ENCODE data around the gene HSF5.
A peak's percentile ranks its signal among the peaks of the same experiment; 100 is the strongest.

Gene HSF5

DNA sequence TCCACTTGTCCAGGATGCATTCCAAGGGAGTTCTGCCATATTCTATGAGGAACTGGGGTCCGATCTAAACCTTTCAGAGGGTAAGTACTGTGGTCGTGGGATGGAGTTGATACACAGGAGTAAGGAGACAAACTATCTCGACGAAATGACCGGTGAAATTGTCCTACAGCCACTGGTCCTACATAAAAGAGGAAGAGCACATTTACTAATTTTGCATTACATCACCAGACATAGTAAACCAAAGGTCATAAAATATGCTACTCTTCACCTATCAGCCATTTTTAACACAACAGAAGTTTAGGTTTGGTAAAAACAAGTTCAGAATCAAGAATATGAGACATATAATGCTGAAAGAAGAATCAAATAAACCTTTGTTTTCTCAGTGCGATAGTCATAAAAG lies 8.1 kb downstream of the HSF5 start:
- no peak for DNase-seq

DNA sequence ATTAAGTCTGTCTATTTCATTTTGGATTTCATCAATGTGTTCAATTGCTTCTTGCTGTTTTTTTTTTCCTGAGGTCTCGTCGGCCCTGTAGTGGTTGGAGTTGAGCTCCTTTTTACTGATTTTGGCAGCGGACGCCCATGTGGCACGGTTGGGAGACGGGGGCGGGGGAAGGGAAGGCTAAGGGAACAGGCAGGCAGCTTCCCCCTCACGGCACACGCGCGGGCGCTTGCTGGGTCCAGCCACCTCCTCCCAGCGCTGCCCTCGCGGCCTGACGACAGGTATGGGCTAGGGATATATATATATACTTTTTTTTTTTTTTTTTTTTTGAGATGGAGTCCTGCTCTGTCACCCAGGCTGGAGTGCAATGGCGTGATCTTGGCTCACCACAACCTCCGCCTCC lies 11.4 kb downstream of the HSF5 start:
- DNase-seq, result no peak

DNA sequence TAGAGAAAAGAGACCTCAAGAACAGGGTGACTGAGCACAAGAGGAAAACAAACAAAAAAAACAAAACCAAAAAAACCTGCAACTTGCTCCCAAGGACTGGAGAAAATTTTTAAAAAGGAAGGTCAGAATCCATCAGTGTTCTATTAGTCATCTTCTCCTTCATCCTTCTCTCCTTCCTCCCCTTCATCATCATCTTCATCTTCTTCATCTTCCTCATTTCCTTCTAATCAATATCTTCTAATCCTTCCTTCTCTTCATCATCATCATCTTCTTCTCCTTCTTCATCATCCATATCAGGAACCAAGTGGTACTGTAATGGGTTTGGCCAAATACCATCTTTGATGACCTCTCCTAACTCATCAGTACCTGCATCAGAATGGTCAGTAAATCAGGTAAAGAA lies 12.2 kb downstream of the HSF5 start:
- no peak for DNase-seq

DNA sequence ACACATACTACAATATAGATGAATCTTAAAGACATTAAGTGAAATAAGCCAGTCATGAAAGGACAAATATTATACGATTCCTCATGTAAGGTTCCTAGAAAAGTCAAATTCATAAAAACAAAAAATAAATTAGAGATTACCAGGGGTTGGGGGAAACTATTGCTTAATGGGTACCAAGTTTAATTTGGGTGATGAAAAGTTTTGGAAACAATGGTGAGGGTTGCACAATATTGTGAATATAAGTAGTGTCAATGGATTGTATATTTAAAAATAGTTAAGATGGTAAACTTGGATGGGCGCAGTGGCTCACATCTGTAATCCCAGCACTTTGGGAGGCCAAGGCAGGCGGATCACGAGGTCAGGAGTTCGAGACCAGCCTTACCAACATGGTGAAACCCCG lies 17.9 kb downstream of the HSF5 start:
- DNase-seq, result no peak

DNA sequence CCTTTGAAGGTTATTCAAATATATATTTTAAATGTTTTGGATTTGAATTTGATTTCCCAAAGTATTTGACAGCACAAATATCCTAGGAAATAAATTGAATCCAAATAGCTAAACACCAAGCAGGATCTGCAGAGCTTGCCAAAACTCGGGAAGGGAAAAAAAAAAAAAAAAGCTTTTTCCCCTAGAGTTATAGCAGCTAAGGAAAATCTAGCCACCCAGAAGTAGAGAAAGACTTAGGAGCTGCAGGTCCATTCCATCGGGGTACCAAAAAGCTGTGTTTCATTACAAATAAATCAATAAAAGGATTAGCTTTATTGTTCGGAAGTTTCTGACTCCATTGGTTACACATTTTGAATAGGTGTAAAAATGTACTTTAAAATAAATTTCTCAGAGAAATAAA lies 19.3 kb downstream of the HSF5 start:
- DNase-seq, result no peak

DNA sequence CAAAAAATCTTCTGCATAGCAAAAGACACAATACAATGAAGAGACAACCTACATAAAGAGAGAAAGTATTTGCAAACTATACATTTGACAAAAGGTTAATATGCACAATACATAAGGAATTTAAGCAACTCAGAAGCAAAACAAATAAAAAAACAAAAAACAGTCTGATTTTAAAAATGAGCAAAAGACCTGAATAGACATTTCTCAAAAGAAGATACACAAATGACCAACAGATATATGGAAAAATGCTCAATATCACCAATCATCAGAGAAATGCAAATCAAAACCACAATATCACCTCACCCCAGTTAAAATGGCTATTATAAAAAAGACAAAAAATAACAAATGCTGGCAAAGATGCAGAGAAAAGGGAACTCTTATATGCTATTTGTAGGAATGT lies 32.7 kb downstream of the HSF5 start:
- DNase-seq, result no peak

DNA sequence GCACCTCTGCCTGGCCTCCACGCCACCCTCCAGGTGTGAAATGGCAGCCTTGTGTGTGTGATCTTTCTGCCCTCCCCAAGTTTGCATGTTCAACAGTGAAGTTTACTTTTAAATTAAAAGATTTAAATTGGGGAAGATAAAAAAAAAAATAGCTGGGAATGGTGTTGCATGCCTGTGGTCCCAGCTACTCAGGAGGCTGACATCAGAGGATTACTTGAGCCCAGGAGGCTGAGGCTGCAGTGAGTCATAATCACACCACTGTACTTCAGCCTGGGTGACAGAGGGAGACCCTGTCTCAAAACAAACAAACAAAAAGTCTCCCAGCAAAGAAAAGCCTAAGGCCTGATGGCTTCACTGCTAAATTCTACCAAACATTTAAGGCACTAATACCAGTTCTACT lies 35.5 kb downstream of the HSF5 start:
- DNase-seq, result no peak

DNA sequence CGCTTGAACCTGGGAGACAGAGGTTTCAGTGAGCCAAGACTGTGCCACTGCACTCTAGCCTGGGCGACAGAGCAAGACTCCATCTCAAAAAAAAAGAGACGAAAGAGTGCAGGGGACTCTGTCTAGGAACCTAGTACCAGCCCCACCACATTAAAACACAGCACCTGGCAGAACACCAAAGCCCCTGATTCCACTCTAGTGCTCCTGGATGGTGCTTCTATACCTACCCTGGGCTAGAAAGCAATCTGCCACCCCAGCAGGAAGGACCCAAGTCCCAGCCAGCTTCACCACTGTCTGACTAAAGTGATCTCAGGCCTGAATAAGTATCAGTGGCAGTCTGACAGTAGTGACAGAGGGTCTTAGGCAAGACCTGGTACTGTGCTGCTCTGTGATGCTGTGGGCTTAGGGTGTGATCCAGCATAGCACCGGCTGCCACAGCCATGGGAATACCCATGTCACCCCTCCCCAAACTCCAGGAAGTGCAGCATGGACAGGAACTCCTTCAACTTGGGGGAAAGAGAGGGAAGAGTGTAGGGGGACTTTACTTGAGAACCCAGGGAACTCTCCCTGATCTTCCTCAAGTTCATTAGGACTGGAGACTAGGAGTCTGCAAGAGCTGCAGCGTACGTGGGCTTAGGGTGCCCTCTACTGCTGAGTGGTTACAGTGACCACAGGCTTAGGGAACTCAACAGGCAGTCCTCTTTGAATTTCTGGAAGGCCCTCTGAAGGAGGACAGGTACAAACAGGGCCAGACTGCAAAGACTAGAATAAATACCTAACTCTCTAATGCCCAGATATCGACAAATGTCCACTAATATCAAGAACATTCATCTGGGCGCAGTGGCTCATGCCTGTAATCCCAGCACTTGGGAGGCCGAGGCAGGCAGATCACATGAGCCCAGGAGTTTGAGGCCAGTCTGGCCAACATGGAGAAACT lies 40.9 kb downstream of the HSF5 start:
- DNase-seq, result peak; percentile 33

DNA sequence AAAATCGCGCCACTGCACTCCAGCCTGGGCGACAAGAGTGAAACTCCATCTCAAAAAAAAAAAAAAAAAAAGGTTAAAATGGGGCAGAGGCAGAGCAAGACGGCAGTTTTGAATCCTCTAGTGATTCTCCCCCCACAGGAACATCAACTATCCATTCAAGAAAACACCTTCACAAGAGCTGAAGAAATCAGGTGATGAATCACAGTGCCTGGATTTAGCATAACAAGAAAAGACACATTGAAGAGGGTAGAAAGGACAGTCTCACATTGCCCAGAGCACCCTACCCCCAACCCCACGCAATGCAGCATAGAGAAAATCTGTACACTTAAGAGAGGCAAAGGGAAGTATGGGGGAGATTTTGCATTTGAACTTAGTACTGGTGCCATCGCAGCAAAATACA lies 42.1 kb downstream of the HSF5 start:
- DNase-seq, result no peak

DNA sequence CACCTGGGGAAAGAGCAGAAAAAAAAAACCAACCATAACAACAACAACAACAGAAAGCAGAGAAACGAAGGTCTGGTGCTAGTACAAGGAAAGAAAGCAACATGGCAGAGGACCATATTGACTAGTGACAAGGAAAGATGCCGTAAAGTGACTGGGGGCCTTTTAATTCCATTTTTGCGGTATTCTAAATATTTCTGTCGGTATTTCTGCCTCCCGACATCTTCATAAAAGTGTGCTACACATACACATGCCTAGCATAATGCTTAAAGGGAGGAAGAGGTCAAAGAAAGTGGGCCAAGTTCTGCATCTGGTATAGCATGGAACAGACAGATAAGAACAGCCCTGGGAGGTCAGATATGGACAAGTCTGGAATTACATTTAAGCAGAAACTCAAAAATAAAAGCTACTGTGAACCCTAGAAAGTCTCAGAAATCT lies 51.4 kb downstream of the HSF5 start:
- DNase-seq, result no peak

DNA sequence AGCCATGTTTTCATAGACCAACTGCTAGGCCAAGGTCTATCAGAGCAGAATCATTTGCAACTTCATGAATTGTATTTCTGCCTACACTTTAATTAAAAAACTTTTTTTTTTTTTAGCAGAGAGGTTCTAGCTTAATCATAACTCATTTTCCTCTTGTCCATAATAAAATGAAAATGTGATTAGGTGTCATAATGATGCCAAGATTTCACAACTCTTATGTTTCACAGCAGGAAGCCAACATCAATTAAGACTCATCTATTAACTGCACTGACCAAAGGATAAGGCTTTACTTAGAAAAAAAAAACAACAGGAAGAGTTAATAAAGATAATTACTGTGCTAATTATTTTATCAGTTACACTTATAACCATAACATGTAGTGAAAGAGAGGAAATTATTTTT lies 52.0 kb downstream of the HSF5 start:
- DNase-seq, result no peak

DNA sequence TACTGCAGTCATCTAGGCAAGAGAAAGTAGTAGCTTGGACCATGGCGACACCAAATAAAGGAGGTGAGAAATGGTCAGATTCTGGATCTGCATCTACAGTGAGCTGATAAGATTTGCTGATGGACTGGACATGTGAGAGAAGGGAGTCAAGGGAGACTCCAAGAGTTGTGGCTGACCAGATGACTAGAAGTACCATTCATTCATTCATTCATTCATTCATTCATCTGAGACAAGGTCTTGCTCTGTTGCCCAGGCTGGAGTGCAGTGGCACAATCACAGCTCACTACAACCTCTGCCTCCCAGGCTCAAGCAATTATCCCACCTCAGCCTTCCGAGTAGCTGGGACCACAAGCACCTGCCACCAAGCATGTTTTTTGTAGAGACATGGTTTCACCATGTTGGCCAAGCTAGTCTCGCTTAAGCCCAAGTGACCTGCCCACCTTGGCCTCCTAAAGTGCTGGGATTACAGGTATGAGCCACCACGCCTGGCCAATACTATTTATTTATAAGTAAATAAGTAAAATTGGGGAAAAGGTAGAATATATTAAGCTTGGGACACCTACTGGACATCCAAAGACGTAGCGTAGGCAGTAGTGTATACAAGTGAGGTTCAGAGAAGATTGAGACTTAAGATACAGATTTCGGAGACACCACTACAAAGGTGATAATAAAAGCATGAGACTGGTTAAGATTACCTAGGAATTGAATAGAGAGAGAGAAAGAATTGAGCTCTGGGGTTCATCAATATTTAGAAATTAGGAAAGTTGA lies 55.2 kb downstream of the HSF5 start:
- no peak for DNase-seq

DNA sequence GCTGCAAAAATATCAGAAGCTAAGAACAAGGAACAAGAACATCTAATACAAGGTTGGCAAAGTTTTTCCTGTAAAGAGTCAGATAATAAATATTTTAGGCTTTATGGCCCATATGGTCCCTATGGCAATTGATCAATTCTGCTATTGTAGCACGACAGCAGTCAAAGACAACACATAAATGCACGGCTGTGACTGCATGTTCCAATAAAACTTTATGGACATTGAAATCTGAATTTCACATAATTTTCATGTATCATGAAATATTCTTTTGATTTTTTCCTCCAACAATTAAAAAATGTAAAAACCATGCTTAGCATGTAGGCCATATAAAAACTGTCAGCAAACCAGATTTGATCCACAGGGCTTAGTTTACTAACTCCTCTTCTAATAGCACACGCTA lies 60.4 kb downstream of the HSF5 start:
- no peak for DNase-seq

DNA sequence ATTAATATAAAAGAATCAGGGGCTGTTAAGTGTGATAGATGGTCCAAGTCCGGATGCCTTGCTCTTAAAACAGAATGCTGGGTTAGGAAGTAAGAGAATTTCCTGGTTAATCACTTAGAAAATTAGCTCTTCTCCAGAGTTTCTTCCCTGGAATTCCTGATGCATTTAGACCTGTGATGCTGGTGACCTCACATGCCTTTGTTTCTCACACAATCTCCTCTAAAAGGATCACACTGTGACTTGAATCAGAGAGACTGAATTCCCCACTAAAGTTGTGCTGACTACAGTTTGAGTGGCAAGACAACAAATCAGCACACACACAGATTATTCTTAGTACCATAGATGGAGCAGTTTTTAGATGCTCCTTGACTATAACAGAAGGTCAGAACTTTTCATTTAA lies 66.5 kb downstream of the HSF5 start:
- DNase-seq, result no peak

DNA sequence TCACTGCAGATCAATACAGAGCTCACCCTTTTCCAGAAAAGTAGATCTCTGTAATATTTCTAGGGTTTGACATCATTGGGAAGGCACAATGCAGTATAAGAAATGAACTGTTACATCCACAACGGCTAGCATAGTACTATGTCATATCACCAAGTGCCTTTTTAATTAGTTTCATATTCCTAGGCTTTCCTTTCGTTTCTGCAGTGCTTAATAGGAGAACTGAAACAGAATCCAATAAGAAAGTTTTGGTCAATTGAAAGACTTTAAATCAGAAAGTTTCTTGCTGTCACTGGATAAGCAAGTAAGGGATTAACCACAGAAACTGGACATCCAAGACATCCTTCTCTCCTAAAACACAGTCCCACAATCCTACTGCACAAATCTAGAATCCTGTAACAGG lies 67.4 kb downstream of the HSF5 start:
- no peak for DNase-seq

DNA sequence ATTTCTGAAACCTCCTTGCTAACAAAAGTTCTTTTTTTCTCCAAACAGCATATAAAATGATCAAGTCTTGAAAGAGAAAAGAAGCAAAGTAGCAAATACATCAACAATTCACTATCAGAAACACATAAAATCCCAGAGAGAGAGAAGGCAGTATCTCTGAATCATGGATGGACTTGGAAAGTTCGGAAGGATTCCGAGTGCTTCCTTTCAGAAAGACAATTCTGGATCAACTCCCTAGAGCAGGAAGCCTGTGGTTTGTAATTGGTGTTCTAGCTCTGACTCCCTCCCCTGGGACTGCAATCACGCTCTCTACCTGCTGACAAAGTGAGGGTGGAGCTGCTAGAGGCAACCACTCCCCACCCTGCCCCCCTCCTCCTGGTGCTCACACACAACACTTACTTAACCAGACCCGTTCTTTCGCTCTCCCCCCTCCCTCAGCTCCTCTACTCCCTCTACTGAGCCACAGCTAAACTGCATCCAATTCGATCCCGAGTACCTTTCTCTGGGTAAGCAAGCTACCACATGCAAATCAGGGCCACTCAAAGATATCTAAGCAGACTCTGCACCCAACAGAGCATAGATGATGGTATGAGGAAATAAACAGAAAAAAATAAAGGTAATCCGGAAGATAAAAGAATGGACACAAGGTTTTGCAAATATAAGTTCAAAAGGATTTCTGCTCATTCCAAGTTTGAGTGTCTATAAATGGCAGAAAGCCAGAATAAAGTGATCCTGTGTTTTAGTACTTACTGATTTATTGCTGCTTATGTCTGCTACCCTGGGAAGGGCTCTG lies 70.7 kb downstream of the HSF5 start, which contains the start of gene RNF43:
Gene RNF43, minus strand, starts transcription at position 235 of the 793 bp plus-strand sequence. CDS start 1,957 bp downstream, outside the sequence.
- DNase-seq, result peak; percentile 73

DNA sequence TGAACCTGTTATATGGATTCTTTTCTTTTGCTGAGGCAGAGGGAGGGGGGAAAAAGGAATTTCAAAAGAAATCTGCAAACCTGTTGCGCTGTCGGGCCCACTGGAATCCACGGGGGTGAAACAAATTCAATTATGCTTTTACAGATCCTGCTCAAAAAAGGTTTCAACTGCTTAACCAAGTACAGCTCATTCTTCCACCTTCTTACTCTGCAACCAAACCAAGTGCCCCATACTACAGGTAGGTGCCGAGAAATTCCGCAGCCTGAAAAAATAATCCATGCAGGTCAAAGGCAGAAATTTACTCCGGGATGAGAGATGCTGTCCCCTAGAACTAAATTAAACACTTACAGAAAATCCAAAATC lies 71.3 kb downstream of the HSF5 start:
- DNase-seq, result no peak

DNA sequence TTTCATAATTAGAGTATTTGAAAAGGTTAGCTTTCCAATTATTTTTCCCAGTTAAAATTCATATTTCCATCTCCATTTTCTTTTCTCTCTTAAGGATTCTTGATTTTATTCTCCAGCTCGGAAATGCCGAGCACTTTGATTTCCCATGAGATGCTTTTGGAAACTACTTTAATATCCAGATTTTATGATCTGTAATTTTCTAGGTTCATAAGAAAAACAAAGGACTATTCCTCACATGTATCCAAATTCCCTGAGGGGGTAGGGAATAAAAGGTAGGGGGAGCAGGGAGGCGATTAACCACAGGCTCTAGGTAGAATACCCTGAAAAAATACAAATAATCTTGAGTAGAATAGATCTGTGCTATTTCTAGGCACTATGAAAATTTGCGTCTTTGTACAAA lies 71.8 kb downstream of the HSF5 start:
- DNase-seq, result no peak

DNA sequence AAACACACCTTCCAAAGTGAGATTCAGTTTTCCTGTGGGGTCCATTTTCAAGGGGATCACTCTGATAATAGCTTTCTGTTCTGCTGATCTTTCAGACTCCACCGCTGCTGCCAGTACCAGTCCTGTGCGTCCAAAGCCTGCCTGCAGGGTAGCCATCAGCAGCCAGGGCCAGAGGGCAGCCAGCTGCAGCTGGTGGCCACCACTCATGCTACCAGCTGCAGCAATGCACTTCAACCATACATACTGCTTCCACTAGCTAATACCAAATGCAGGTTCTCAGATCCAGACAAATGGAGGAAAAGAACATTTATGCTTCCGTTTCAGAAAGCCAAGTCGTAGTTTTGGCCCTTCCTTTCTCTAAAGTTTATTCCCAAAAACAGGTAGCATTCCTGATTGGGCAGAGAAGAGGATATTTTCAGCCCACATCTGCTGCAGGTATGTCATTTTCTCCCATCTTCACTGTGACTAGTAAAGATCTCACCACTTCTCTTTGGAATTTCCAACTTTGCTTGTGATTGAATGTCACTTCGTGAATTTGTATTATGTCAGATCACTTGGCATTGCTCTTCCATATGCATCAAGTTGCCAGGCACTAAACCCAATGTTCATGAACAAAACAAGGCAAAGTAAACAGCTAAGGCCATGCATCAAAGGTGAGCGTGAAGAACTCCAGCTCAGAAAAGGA lies 72.7 kb downstream of the HSF5 start:
- DNase-seq, result no peak

DNA sequence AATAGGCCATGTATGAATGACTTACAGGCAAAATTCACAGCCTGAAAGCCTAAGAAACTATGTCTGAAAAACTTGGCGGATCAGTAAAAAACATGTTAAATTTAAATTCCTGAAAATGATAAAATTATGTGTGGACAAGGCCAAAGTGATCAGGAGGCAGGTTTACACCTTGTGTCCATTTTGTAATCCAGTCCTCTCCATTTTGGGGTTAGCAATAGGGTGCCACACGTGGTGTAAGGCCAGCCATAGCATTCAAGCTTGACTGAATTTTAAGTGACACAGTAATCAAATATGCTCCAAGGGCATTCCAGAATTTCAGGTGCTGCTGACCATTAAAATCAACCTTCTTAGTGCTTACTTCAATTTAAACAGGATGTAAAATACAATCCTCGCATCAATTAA lies 73.6 kb downstream of the HSF5 start:
- no peak for DNase-seq

DNA sequence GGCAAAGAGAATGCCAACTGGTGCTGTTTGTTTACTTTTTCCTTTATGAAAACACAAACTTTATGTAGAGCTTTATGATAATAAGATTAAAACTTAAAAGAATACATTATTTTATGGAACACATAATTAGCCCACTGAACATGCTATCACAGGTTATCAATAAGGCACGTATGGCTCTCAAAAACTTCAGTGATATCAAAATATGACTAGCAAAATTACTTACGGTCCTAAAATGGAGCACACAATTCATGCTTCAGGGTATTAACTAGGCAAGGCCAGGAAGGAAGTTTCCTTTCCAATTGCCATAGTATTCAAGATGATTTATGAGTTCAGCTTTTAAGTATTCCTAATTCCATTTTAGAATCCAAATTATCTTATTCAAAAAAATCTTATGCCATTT lies 74.5 kb downstream of the HSF5 start:
- DNase-seq, result no peak

DNA sequence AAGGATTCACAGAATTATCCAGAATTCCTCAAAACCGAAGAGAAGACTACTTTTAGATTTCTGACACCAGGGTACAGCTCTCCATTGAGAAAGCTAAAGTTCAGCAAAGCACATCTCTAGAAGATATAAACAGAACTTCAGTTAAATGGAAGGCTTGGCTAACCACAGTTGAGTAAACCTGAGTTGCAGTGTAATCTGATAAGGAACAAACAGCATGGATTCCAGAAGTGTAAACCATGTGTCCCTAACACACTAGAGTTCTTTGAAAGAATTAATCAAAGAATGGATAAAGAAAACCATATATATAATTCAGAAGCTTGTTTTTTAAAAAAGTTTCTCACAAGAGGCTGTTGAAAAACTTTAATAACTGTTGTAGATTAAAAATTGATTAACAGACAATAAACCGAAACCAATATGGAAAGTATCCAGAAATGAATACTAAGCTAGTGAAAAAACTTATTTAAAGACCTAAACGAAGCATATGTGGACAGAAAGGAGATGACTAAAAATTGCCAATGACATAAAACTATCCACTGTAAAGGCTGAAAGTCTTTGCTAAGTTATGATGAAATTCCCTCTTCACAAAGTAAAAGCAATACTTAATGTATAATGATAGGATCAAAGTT lies 75.1 kb downstream of the HSF5 start:
- DNase-seq, result no peak
